ENCODE data around the gene STRIP2.

GRCh38 chr7:129433847-129434674, at the start of gene STRIP2:
- TF ChIP-seq POLR2A (conservative IDR thresholded peaks at IDR 0.05) (peak; percentile 98), ZBTB49 (CRISPR knock-in tag; IDR thresholded peaks at IDR 0.05; ENCODE audit: borderline replicate concordance) (no peak)
- TF ChIP-seq, protein P1, sequence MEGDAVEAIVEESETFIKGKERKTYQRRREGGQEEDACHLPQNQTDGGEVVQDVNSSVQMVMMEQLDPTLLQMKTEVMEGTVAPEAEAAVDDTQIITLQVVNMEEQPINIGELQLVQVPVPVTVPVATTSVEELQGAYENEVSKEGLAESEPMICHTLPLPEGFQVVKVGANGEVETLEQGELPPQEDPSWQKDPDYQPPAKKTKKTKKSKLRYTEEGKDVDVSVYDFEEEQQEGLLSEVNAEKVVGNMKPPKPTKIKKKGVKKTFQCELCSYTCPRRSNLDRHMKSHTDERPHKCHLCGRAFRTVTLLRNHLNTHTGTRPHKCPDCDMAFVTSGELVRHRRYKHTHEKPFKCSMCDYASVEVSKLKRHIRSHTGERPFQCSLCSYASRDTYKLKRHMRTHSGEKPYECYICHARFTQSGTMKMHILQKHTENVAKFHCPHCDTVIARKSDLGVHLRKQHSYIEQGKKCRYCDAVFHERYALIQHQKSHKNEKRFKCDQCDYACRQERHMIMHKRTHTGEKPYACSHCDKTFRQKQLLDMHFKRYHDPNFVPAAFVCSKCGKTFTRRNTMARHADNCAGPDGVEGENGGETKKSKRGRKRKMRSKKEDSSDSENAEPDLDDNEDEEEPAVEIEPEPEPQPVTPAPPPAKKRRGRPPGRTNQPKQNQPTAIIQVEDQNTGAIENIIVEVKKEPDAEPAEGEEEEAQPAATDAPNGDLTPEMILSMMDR (IDR thresholded peaks at IDR 0.05 in 2 of 3, conservative IDR thresholded peaks at IDR 0.05 in 1 of 3; ENCODE audit: insufficient read depth in 2 of 3, low read depth in 1 of 3, low read length in 3 of 3): 0 out of 6 replicates have a peak, but pooled peaks of 2 of the 3 experiments have one; percentile 18 to 20

Measured in K562 (cell line).